GM18951 (cell line): ENCODE results near the gene MRPS35.

ENCODE experiments used
- POLR2A ChIP-seq: IDR thresholded peaks from 4 replicates; pipeline ENCODE4 v1.6.1; 2011; ENCODE audit warnings: mild to moderate bottlenecking; ENCODE audit not compliant: insufficient read length, insufficient read depth; ENCODE audit errors: extremely low read depth
- in situ Hi-C: fragments of 300-500 bp; cut with MboI; formaldehyde crosslinking; loops from one replicate; pipeline ENCODE4 v1.12.0; 2022; ENCODE audit warnings: low sequenced_read_pairs, mixed read lengths, inconsistent platforms; ENCODE audit not compliant: unreplicated experiment

Gene MRPS35

GRCh38 chr12:27693403-27693802, 17.2 kb upstream of the MRPS35 start:
- TF ChIP-seq POLR2A = no peak
- in situ Hi-C loops = no loop called here

- no peak for TF ChIP-seq POLR2A
- in situ Hi-C loops = no loop called here
These were observed 14.9 kb upstream of the MRPS35 start for GRCh38 chr12:27695556-27696292.

- no peak for TF ChIP-seq POLR2A
- in situ Hi-C loops = no loop called here
These were observed 14.4 kb upstream of the MRPS35 start, which contains the start of gene REP15 for GRCh38 chr12:27696293-27696652. Gene REP15 (plus strand): TSS chr12:27696447. CDS start chr12:27696563, 116 bp downstream.

- in situ Hi-C loops = no loop called here
- no peak for TF ChIP-seq POLR2A
These were observed 13.6 kb upstream of the MRPS35 start for GRCh38 chr12:27696864-27697564.

- in situ Hi-C loops = no loop called here
- no peak for TF ChIP-seq POLR2A
These were observed 6.7 kb upstream of the MRPS35 start for GRCh38 chr12:27703720-27704452.

- in situ Hi-C loops = no loop called here
- TF ChIP-seq POLR2A = no peak
These were observed 5.4 kb upstream of the MRPS35 start for GRCh38 chr12:27705263-27705662.

- TF ChIP-seq POLR2A = no peak
- in situ Hi-C loops = no loop called here
These were observed 3.4 kb upstream of the MRPS35 start for GRCh38 chr12:27707216-27707615.

GRCh38 chr12:27709212-27709931, 1.3 kb upstream of the MRPS35 start:
- TF ChIP-seq POLR2A = no peak
- in situ Hi-C loops = no loop called here

GRCh38 chr12:27709932-27710591, 570 bp upstream of the MRPS35 start:
- no peak for TF ChIP-seq POLR2A

GRCh38 chr12:27711317-27711682, 668 bp downstream of the MRPS35 start:
- in situ Hi-C loops = no loop called here
- TF ChIP-seq POLR2A = no peak

More at GRCh38 chr12:27709932-27710591, 570 bp upstream of the MRPS35 start:
- in situ Hi-C loops = no loop called here

- no peak for TF ChIP-seq POLR2A
- in situ Hi-C loops = no loop called here
These were observed 1.3 kb downstream of the MRPS35 start for GRCh38 chr12:27711967-27712366.

- in situ Hi-C loops = no loop called here
- no peak for TF ChIP-seq POLR2A
These were observed 12.6 kb downstream of the MRPS35 start for GRCh38 chr12:27723212-27723611.
